HG03354 (cell line): ENCODE data around the gene SLC45A2.
A peak's percentile ranks its signal among the peaks of the same experiment; 100 is the strongest.
"Not testable (repeated sequence)": the region's sequence is repeated elsewhere in the genome, so short reads cannot be mapped to it uniquely, and the experiment has no call there.

Experiments
- ATAC-seq: cut with Tn5 transposase; IDR thresholded peaks from one replicate; pipeline ENCODE4 v1.9.1; 2021; ENCODE audit warnings: mild to moderate bottlenecking; ENCODE audit not compliant: unreplicated experiment, poor library complexity, severe bottlenecking

Gene SLC45A2

DNA sequence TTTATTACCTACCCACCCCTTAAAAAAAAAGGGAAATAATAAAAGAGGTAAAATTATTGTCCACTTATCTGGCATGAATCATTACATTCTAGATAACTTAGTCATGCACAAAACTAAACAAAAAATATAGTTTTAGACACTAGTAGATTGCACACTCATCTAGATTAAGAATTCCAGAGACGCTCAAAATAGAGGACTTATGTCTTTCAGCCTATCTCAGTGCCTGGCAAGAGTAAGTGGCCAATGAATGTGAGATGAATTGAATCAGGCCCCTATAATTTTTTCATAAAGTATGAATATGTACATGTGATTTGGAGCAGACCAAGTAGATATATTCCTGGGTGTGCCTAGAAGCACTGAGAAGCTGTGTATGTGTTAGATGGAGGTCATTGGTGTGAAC is 50.3 kb downstream of the SLC45A2 start:
- peak; percentile 26 for ATAC-seq

DNA sequence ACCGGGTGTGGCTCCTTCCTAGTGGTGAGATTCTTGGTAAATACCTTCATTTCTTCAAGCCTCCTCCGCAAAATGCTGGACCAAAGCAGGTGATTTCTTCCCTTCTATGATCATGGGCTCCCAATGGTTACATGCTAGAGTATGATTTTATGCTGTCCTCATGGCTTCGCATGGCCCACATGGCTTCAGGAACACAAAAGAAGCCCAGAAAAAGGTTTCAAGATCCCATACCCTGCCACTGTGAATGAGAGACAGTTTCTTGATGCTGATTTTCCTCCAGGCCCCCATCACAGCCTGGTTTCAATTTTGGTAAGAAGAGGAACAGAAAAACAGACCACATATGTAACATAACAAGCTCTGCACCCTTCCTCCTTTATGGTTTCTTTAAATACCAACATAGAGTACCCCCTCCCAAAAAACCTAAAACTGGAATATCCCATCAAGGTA is 50.7 kb downstream of the SLC45A2 start:
- ATAC-seq: peak; percentile 85

DNA sequence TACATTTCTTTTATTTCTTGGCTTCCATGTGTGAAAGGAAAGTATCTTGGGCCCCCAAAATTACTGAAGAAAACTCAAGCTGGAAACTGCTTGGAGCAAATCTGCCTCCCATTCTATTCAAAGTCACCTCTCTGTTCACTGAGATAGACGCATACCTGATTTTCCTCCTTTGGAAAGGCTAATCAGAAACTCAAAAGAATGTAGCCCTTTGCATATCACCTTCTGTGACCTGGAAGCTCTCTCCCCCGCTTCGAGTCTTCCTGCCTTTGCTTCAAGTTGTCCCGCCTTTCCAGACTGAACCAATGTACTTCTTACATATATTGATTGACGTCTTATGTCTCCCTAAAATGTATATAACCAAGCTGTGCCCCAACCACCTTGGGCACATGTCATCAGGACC is 53.4 kb downstream of the SLC45A2 start:
- ATAC-seq: no peak

DNA sequence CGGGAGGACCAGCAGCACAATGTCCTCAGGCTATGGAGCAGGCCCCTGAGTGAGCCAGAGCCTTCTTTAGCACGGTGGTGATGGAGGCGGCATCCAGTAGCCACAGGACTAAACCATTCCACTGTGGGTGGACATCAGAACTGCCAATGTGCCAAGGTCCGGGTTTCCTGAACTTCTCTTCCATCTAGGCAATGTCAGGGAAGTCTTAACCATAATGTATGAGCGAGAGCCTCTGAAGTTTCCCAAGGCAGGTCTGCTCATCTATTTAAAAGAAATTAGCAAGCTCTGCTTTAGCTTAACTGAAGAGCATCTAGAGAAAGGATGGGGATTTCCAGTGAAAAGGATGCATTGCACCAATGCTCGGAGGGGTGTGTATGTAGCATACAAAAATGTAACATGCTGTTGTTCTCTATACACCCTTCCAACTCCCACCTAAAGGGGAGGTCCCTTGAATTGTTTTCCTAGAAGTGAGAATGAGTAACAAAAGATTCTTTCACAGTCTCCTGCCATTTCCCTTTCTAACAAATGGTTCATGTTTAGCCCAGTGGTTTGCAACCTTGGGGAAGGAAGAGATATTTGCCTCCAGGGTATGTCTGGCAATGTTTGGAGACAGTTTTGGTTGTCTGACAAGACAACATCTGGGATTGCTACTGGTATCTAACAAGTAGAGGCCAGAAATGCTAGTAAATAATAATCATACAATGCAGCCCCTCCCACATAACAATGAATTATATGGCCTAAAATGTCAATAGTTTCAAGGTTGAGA is 54.4 kb downstream of the SLC45A2 start:
- no peak for ATAC-seq

DNA sequence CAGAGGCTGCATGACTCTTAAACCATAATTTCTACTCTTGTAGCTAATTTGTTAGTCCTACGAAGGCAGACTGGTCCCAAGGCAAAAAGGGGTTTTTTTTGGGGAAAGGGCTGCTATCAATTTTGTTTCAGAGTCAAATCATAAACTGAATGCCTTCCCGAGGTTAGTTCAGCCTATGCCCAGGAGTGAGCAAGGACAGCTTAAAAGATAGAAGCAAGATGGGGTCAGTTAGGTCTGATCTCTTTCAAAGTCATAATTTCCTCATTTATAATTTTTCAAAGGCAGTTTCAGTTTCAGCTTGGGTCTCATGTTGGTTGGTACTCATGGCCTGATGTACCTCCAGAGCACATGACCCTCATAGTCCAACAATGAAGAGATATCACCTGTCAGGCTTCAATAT is 56.2 kb downstream of the SLC45A2 start:
- ATAC-seq: no peak

DNA sequence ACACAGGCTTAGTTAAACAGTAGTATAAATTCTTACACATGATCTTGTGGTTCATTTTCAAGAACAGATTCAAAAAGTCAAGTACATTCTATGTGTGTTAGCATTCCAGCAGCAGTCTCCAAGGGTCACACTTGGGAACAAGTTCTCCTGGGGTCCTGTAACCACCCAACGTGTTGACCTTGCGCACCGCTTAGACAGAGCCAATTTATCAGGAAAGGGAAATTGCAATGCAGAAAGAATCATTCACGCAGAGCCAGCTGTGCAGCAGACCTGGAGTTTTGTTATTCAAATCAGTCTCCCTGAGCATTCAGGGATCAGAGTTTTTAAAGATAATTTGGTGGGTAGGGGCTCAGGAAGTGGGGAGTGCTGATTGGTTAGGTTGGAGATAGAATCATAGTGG is 56.8 kb downstream of the SLC45A2 start:
- no peak for ATAC-seq

DNA sequence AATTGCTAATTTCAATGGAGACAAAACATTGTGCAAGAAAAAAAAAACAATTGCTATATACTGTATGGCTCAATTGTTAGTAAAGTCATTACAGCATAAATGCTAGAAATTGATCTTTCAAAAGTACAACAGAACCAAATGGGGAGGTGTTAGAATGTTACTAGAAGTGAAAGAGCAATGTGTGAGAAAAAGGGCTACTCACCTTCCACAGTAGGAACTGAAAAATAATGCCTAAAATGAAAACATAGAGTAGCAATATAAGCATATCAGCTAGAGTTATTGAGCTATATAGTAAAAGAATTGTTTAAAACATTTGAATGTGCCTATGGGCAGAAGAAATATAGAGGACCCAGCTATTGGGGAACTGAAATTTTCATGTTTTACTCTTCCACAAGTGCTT is 59.2 kb downstream of the SLC45A2 start:
- no peak for ATAC-seq

DNA sequence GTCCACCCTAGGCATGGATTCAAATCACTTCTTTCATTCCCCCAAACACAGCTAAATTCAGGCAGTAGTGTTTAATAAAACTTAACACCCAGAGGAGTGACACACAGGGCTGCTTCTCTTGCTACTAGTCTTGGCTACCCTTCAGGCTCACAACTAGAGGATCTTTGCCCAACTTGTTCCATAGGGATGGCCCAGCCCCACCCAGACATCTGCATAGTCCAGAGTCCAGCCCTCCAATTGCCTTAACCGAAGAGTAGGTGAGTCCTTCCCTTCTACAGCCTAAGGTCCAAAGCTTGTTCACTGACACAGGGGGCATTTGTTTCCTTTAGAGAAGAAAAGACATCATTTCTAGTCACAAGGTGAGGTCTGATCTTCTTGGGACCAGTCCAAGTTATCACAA is 63.5 kb downstream of the SLC45A2 start:
- ATAC-seq: no peak

DNA sequence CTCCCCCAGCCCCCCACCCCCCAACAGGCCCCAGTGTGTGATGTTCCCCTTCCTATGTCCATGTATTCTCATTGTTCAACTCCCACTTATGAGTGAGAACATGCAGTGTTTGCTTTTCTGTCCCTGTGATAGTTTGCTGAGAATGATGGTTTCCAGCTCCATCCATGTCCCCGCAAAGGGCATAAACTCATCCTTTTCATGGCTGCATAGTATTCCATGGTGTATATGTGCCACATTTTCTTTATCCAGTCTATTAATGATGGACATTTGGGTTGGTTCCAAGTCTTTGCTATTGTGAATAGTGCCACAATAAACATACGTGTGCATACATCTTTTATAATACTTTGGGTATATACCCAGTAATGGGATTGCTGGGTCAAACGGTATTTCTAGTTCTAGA is 69.6 kb downstream of the SLC45A2 start:
- ATAC-seq: not testable (repeated sequence)

DNA sequence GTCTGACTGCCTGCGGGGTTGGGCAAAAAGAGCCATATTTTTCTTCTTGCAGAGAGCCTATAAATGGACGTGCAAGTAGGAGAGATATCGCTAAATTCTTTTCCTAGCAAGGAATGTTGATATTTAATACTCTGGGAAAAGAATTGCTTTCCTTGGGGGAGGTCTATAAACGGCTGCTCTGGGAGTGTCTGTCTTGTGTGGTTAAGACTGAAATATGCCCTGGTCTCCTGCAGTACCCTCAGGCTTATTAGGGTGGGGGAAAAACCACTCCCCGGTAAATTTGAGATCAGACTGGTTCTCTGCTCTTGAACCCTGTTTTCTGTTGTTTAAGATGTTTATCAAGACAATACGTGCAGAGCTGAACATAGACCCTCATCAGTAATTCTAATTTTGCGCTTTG is 78.2 kb downstream of the SLC45A2 start:
- not testable (repeated sequence) for ATAC-seq

DNA sequence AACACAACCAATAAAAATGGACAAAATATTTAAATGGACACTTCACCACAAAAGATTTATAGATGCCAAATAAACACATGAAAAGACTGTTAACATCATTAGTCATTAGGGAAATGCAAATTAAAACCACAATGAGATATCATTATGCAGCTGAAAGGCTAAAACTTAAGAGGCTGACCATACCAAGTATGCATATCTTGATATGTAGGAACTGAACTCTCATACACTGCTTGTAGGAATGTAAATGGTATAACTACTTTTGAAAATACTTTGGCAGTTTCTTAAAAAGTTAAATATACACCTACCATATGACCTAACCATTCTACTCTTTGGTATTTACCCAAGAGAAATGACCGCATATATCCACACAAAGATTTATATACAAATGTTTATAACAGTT is 79.1 kb downstream of the SLC45A2 start:
- ATAC-seq: no peak

DNA sequence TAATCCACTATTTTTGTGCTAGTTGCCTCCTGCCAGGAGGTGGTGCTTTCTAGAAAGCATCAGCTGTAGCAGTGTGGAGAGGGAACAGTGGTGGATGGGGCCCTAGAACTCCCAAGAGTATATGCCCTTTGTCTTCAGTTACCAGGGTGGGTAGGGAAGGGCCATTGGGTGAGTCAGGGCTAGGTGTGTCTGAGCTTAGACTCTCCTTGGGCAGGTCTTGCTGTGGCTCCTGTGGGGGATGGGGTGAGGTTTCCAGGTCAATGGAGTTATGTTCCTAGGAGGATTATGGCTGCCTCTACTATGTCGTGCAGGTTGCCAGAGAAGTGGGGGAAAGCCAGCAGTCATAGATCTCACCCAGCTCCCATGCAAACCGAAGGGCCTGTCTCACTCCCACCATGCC is 81.4 kb downstream of the SLC45A2 start:
- ATAC-seq: no peak

DNA sequence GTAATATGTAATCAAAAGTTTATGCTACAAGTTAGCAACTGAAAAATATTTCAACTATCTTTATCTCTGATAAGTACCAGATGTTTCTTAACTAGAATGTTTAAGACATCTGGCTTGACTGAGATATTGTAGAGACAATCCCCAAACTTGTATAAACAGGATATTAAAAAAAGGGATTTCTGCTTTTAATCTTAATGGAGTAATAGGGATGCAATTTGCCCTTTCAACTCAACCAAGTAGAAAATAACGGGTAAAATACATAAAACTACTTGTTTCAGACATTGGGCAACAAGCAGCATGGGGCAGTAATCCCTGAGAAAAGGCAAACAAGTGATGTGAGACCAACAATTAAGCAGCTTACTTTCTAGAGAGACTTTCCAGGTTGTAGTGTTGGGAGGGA is 83.3 kb downstream of the SLC45A2 start:
- no peak for ATAC-seq
